ENCODE measurements around the gene AQP1. TPM values are rescaled to one million over a fixed set of nuclear protein-coding genes. Genes with fewer than 3 reads are reported as not detected.

AQP1 gene
- total and polyA plus RNA-seq, 2 experiments from 2014 or later = 0.33 to 0.54 TPM

DNA sequence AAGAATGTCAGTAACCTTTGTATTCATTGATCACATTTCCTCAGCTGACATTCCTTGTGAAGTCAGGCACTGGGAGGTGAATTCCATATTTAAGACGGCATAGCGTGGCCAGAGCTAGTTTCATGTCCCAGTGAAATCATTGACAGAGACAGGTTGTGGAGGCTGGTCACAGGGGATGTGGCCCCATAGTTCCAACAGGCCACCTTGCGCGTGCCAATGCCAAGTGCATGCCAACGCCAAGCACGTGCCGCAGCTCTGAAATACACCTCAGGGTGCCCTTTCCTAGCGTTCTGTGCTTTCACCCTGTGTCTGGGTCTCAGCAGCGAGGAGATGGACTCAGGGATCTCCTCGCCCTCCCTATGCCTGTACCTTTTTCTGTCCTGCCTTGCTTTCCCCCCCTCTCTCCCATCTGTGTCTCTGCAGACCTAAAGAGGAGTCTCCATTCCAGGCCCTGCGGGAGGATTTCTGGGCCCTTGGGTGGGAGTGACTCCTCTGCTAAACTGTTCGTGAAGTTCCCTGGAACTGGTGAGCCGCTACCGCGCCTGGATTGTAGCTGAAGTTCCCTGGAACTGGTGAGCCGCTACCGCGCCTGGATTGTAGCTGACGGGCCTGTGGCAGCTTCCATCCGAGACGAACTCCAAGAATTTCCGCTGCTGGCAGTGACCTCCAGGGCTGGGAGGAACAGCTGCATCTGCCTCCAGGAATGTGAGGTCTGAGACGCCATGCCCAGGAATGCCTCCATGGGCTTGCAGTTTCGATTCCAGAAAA lies 19.7 kb downstream of the AQP1 start:
- no peaks in the 10 kb centered on the region for H3F3A ChIP-seq (ENCODE audit: insufficient read depth)
- peak overlapping the region; percentile 49 for H3K4me2 ChIP-seq (ENCODE audit: unreplicated experiment)
- DNase-seq = peak; percentile 70
- no peaks in the 10 kb centered on the region for H3K27me3 ChIP-seq (replicated peaks; ENCODE audit: insufficient read depth)
- peak overlapping the region; percentile 68 for H2AFZ ChIP-seq
- 0 out of 2 replicates have a peak overlapping the region, but pooled peaks have one; percentile 4 for H3K9ac ChIP-seq
- no peaks in the 10 kb centered on the region for H4K20me1 ChIP-seq (ENCODE audit: insufficient read depth)
- no peaks in the 10 kb centered on the region for H3K9me2 ChIP-seq (ENCODE audit: insufficient read depth)
- H3K36me3 ChIP-seq (ENCODE audit: low read depth) = no peaks in the 10 kb centered on the region
- H3K4me1 ChIP-seq (ENCODE audit: insufficient read depth) = peaks cover 12% of the 10 kb centered on the region
- no peak overlapping the region; the same call in 1 of the 2 replicates for H3K4me3 ChIP-seq
- H3K9me3 ChIP-seq (ENCODE audit: low read depth) = no peaks in the 10 kb centered on the region
- in situ Hi-C loops (cut with MboI) = no loop called here
- H3K79me2 ChIP-seq (ENCODE audit: insufficient read depth) = no peaks in the 10 kb centered on the region
- H3K27ac ChIP-seq = no peak overlapping the region
- WGBS, 2 experiments (ENCODE audit: low coverage in 1 of 2, low lambda C conversion rate in 2 of 2, missing lambda C conversion rate in 2 of 2) = 43 to 46% methylated on average over 24 of the region's 24 CpGs
- TF ChIP-seq EZH2phosphoT487 (IDR thresholded peaks at IDR 0.05; ENCODE audit: insufficient read depth, low read depth) = no peak
- TF ChIP-seq EZH2 (IDR thresholded peaks at IDR 0.05; ENCODE audit: insufficient read depth, poor library complexity, severe bottlenecking) = no peak

DNA sequence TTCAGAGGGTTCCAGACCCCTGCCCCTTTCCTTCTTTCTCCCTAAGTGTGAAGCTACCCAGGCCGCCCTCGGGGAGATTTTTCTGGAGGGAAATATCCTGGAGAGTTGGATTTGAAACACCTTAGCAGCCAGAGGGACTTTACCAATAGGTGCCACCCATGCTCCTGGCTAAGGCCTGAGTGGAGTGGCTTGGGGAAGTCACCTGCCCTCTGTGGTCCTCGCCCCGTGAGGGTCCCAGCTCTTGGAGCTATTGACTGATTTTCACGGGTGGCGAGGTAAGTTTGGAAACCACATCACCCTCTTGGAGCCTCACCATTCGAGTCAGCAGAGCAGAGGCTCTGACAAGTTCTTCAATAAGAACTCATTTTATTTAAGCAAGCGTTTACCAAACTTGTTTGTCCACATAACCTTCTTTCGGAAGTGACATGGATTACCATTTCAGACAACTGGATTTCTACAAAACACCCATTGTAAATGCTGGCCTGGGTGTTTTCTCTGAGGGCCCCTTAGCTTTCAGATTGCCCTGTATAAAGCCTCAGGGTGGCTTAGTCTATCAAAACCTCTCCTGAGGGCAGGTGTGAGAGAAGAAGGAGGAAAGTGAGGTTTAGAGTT lies 20.4 kb downstream of the AQP1 start:
- H3F3A ChIP-seq (ENCODE audit: insufficient read depth) = no peaks in the 10 kb centered on the region

DNA sequence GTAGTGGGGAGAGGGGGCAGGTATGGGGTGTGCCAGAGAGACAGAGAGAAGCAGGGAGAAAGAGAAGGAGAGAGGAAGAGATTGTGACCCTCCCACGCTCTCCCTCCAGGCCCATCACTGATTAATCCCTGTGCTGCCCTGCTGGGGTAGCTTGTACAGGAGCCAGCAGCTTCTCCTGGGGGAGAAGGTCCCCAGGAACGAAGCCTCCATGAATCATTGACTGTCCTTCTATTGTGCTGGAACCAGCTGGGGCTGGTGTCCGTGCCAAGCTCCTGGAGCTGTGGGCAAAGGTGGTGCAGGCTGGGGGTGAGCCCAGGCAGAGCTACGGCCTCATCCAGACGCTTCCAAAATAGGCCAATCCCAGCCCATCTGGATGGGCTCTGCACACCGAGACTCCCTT lies 20.9 kb downstream of the AQP1 start:
- Histone ChIP-seq H3K79me2 (ENCODE audit: insufficient read depth) (no peaks in the 10 kb centered on the region), H3K9me3 (ENCODE audit: low read depth) (no peaks in the 10 kb centered on the region), H3K4me1 (ENCODE audit: insufficient read depth) (peaks cover 12% of the 10 kb centered on the region), H3K9me2 (ENCODE audit: insufficient read depth) (no peaks in the 10 kb centered on the region), H3K27ac (no peak overlapping the region), H3K27me3 (replicated peaks; ENCODE audit: insufficient read depth) (peaks cover under 1% of the 10 kb centered on the region; the same call in 1 of the 2 replicates), H3F3A (ENCODE audit: insufficient read depth) (no peaks in the 10 kb centered on the region), H3K4me2 (ENCODE audit: unreplicated experiment) (no peak overlapping the region), H3K36me3 (ENCODE audit: low read depth) (no peaks in the 10 kb centered on the region), H3K9ac (no peak overlapping the region), H3K4me3 (no peak overlapping the region), H2AFZ (no peak overlapping the region), H4K20me1 (ENCODE audit: insufficient read depth) (no peaks in the 10 kb centered on the region)
- 87 to 90% methylated on average over 6 of the region's 6 CpGs for WGBS, 2 experiments (ENCODE audit: low coverage in 1 of 2, low lambda C conversion rate in 2 of 2, missing lambda C conversion rate in 2 of 2)
- no peak for TF ChIP-seq EZH2phosphoT487 (IDR thresholded peaks at IDR 0.05; ENCODE audit: insufficient read depth, low read depth)
- no peak for TF ChIP-seq EZH2 (IDR thresholded peaks at IDR 0.05; ENCODE audit: insufficient read depth, poor library complexity, severe bottlenecking)
- in situ Hi-C loops (cut with MboI) = no loop called here
- DNase-seq = no peak

More for the DNA sequence above, 20.4 kb downstream of the AQP1 start:
- Histone ChIP-seq H2AFZ (peak overlapping the region; percentile 68), H3K36me3 (ENCODE audit: low read depth) (no peaks in the 10 kb centered on the region), H3K4me2 (ENCODE audit: unreplicated experiment) (peak overlapping the region; percentile 49), H3K4me1 (ENCODE audit: insufficient read depth) (peaks cover 12% of the 10 kb centered on the region), H3K9me2 (ENCODE audit: insufficient read depth) (no peaks in the 10 kb centered on the region), H4K20me1 (ENCODE audit: insufficient read depth) (no peaks in the 10 kb centered on the region), H3K9ac (0 out of 2 replicates have a peak overlapping the region, but pooled peaks have one; percentile 4), H3K27me3 (replicated peaks; ENCODE audit: insufficient read depth) (no peaks in the 10 kb centered on the region), H3K4me3 (no peak overlapping the region), H3K79me2 (ENCODE audit: insufficient read depth) (no peaks in the 10 kb centered on the region), H3K9me3 (ENCODE audit: low read depth) (no peaks in the 10 kb centered on the region), H3K27ac (no peak overlapping the region)
- DNase-seq = no peak
- TF ChIP-seq EZH2phosphoT487 (IDR thresholded peaks at IDR 0.05; ENCODE audit: insufficient read depth, low read depth) (no peak), EZH2 (IDR thresholded peaks at IDR 0.05; ENCODE audit: insufficient read depth, poor library complexity, severe bottlenecking) (no peak)
- in situ Hi-C loops (cut with MboI) = no loop called here
- WGBS, 2 experiments (ENCODE audit: low coverage in 1 of 2, low lambda C conversion rate in 2 of 2, missing lambda C conversion rate in 2 of 2) = 80 to 83% methylated on average over 9 of the region's 9 CpGs

- no peaks in the 10 kb centered on the region for H3K36me3 ChIP-seq (ENCODE audit: low read depth)
- no peak overlapping the region for H3K9ac ChIP-seq
- no peak for DNase-seq
- no peaks in the 10 kb centered on the region for H4K20me1 ChIP-seq (ENCODE audit: insufficient read depth)
- 86 to 89% methylated on average over 26 of the region's 26 CpGs for WGBS, 2 experiments (ENCODE audit: low coverage in 1 of 2, low lambda C conversion rate in 2 of 2, missing lambda C conversion rate in 2 of 2)
- H3K4me1 ChIP-seq (ENCODE audit: insufficient read depth) = peaks cover 12% of the 10 kb centered on the region
- no peak overlapping the region for H3K4me3 ChIP-seq
- no peaks in the 10 kb centered on the region for H3K9me3 ChIP-seq (ENCODE audit: low read depth)
- no peaks in the 10 kb centered on the region for H3K9me2 ChIP-seq (ENCODE audit: insufficient read depth)
- TF ChIP-seq EZH2 (IDR thresholded peaks at IDR 0.05; ENCODE audit: insufficient read depth, poor library complexity, severe bottlenecking) = no peak
- no peaks in the 10 kb centered on the region for H3F3A ChIP-seq (ENCODE audit: insufficient read depth)
- no peak overlapping the region for H3K4me2 ChIP-seq (ENCODE audit: unreplicated experiment)
- H3K27me3 ChIP-seq (replicated peaks; ENCODE audit: insufficient read depth) = peaks cover 9% of the 10 kb centered on the region; the same call in 1 of the 2 replicates
- H3K79me2 ChIP-seq (ENCODE audit: insufficient read depth) = no peaks in the 10 kb centered on the region
- H2AFZ ChIP-seq = no peak overlapping the region
- in situ Hi-C loops (cut with MboI) = no loop called here
- no peak overlapping the region for H3K27ac ChIP-seq
Measured at GRCh38 chr7:30933124-30933974, 21.7 kb downstream of the AQP1 start.
